HL-60 (cell line): ENCODE measurements around the gene CNGB1.

ENCODE experiments used
- CTCF ChIP-seq: IDR thresholded peaks from one replicate; pipeline ENCODE4 v1.5.1; 2011; ENCODE audit warnings: low read length, control low read depth, inconsistent platforms; ENCODE audit not compliant: insufficient read depth
- POLR2AphosphoS5 ChIP-seq: IDR thresholded peaks from 2 replicates; pipeline ENCODE4 v1.6.1; 2012; ENCODE audit warnings: low read depth
- REST ChIP-seq: IDR thresholded peaks from 2 replicates; pipeline ENCODE4 v1.6.1; 2012; ENCODE audit warnings: low read depth; ENCODE audit not compliant: insufficient replicate concordance

- TF ChIP-seq REST (no peak), POLR2AphosphoS5 (no peak), CTCF (no peak)
These were observed at the start of gene CNGB1 for GRCh38 chr16:57970970-57971369.
